ENCODE data around the gene TMEM175.
"Not testable (repeated sequence)": the region's sequence is repeated elsewhere in the genome, so short reads cannot be mapped to it uniquely, and the experiment has no call there.

The TMEM175 gene

DNA sequence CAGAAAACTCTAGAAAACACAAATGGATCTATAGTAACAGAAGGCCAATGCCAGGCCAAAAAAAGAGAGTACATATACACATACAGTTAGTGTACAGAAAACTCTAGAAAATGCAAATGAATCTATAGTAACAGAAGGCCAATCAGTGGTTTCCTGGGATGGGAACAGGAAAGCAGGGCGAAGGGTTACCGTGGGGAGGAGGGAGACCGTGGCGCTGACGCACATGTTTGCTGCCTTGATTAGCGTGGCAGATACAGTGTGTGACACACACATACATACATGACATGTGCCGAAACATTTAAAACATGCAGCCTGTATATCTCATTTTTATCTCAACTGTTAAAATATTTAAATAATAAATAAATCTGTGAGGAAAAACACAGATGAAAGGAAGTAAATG is 14.8 kb upstream of the TMEM175 start:
- DNase-seq (ENCODE audit: low read depth) = no peak

DNA sequence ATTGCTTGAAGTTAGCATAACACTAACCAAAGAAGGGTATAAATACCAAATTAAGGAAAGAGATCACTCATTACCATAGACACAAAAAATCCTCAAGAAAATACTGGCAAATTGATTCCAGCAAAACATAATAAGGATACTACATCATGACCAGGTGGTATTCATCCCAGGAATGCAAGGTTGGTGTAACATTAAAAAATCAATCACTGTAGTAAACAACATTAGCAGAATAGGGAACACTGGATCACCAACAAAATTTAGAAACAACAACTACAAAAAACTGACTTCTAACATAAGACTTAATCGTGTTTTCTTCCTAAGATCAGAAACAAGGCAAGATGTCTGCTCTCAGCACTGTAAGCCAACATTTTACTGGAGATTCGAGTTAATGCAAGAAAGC is 14.3 kb upstream of the TMEM175 start:
- no peak for DNase-seq (ENCODE audit: low read depth)

DNA sequence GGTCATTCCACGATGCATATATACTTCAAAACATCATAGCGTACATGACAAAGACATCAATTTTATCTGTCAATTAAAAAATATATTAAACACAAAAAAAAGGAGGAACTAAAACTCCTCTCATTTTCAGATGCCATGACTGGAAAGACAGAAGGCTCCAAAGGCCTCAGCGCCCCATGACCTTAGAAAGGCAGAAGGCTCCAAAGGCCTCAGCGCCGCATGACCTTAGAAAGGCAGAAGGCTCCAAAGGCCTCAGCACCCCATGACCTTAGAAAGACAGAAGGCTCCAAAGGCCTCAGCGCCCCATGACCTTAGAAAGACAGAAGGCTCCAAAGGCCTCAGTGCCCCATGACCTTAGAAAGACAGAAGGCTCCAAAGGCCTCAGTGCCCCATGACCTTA is 13.7 kb upstream of the TMEM175 start:
- DNase-seq (ENCODE audit: low read depth) = not testable (repeated sequence)

DNA sequence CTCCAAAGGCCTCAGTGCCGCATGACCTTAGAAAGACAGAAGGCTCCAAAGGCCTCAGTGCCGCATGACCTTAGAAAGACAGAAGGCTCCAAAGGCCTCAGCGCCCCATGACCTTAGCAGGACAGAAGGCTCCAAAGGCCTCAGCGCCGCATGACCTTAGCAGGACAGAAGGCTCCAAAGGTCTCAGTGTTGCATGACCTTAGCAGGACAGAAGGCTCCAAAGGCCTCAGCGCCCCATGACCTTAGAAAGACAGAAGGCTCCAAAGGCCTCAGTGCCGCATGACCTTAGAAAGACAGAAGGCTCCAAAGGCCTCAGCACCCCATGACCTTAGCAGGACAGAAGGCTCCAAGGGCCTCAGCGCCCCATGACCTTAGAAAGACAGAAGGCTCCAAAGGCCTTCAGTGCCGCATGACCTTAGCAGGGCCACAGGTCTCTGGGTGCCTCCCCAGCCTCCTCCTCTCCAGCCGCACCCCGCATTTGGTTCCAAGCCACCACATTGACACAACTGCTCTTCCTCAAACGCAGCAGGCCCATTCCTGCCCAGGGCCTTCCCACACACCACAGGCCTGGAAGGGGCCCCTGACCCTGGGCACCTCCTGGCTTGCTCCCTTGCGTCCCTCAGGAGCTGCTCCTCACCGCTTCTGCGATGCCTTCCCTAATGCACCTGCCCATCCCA is 13.1 kb upstream of the TMEM175 start:
- DNase-seq (ENCODE audit: low read depth) = not testable (repeated sequence)

DNA sequence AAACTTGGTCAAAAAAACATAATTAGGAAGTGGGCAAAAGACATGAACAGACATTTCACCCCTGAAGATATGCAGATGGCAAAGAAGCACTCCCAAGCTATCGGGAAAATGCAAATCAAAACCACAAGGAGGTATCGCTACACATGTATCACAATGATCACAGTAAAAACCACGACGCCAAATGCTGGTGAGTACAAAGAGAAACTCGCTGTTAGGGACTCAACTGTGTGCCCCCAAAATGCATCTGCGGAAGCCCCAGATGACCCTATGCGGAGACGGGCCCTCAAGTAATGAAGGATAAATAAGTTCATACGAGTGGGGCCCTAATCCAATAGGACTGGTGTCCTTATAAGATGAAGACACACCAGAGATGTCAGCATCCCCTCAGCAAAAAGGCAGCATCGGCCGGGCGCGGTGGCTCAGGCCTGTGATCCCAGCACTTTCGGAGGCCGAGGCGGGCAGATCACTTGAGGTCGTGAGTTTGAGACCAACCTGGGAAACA is 10.4 kb upstream of the TMEM175 start:
- no peak for DNase-seq (ENCODE audit: low read depth)

DNA sequence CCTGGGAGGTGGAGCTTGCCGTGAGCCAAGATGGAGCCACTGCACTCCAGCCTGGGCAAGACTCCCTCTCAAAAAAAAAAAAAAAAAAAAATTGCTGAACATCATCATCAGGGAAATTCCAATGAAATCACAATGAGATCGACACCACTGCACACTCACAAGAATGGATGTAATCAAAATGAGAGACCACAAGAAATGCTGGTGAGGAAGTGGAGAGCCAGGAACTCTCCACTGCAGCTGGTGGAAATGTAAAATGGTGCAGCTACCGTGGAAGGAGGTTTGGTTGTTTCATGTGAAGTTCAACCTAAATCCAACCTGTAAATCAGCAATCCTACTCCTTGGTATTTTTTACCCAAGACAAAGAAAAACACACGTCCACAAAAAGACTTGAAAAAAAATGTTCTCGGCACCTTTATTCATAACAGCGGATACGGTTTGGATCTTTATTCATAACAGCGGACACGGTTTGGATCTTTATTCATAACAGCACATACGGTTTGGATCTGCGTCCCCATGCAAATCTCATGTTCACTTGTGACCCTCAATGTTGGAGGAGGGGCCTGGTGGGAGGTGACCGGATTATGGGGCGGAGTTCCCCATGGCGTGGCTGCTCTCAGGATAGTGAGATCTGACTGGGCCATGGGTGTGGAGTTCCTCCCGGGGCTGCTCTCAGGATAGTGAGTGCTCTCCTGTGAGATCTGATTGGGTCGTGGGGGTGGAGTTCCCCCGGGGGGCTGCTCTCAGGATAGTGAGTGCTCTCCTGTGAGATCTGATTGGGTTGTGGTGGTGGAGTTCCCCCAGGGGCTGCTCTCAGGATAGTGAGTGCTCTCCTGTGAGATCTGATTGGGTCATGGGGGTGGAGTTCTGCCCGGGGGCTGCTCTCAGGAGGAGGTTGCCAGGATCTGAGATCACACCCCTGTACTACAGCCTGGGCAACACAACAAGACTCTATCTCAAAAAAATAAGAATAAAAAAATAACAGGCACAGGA is 7.9 kb upstream of the TMEM175 start:
- peak; percentile 47 for DNase-seq (ENCODE audit: low read depth)

DNA sequence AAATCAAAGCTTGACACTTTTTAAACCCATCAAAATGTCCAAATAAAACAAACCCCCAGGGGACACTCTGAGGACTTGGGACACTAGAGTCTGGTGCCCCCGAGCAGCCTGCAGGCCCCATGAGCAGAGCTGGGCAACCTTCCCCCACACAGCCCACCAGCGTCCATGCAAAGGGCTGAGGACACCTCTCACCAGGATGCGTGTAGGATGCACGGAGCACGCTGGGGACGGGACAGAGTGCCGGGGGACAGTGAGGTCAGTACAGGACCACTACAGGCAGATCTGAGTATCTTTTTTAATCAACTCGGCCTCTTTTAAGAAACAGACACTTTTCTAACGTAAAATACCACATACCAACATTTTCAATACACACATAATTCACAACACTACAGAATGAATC is 7.1 kb upstream of the TMEM175 start:
- DNase-seq (ENCODE audit: low read depth) = no peak

DNA sequence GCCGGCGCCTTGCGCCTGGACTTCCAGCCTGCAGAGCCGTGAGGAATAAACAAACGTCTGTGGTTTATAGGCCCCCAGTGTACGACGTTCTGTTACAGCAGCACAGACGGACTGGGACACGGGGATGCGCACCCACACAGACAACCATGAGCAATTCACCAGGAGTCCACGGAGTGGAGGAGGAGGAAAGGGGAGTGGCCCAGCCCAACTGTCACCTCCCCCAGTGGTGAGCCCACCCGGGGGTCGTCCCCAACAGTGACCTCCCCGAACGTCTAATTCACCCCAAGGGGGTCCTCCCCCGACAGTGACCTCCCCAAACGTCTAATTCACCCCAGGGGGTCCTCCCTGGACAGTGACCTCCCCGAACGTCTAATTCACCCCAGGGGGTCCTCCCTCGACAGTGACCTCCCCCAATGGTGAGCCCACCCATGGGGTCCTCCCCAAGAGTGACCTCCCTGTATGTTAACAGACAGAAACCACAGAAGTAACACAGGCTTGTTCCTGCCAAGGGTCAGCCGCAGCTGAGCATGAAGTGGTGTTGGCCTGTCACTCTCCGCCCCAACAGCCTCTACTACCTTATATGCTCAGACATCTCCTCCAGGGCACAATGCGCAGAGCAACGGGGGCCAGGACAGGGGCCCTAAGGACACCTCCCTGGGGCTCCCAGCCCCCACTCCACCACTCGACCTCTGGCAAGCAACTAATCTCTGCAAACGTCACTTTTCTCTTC is 6.3 kb upstream of the TMEM175 start:
- DNase-seq (ENCODE audit: low read depth) = no peak

DNA sequence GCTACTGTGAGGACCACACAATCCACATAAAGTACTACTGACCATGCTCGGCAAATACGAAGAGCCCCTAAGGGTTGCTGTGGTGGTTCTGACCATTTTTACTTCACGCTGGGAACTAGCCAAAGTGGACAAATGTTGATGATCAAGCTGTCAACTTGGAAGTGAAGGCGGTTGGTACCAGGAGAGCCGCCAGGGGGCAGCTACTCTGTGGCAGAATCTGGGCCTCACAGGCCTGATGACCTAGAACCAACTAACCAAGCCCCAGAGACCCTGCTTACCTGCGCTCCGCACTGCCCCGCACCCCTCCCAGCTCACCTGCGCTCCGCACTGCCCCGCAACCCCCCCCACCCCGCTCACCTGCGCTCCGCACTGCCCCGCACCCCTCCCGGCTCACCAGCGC is 5.7 kb upstream of the TMEM175 start:
- no peak for DNase-seq (ENCODE audit: low read depth)

DNA sequence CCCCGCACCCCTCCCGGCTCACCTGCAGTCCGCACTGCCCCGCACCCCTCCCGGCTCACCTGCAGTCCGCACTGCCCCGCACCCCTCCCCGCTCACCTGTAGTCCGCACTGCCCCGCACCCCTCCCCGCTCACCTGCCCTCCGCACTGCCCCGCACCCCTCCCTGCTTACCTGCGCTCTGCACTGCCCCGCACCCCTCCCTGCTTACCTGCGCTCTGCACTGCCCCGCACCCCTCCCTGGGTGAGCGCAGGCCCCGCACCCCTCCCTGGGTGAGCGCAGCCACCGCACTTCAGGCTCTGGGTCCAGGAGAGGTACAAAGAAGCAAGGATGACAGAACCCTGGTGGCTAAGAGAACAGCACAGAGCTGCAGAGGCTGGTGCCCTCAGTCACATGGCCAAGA is 4.7 kb upstream of the TMEM175 start:
- DNase-seq (ENCODE audit: low read depth) = not testable (repeated sequence)

DNA sequence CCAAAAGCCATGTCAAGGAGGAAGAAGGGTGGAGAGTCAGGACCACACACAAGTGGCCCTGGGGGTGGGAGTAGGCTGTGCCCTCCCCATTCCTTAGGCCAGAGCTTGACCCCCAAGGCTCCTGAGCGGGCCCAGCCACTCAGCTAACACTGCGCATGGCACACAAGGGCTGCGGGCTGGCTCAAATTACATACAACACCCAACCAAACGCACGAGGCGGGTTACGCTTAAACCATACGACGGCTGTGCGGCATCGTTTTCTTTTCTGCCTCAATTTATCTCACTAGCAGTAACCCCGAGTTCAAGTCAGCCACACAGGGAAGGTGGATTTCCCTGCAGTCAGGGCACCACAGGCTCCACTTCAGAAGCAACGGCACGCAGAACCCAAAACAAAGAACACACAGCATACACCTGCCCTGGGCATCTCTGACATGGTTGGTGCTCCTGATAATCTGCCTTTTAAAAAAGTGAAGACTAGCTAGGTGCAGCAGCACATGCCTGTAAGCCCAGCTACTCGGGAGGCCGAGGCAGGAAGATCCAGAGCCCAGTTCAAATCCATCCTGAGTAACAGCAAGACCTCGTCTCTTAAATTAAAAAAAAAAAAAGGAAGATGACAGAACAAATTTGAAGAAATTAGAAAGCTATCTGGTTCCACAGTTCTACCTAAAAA is 3.0 kb upstream of the TMEM175 start:
- no peak for DNase-seq (ENCODE audit: low read depth)

DNA sequence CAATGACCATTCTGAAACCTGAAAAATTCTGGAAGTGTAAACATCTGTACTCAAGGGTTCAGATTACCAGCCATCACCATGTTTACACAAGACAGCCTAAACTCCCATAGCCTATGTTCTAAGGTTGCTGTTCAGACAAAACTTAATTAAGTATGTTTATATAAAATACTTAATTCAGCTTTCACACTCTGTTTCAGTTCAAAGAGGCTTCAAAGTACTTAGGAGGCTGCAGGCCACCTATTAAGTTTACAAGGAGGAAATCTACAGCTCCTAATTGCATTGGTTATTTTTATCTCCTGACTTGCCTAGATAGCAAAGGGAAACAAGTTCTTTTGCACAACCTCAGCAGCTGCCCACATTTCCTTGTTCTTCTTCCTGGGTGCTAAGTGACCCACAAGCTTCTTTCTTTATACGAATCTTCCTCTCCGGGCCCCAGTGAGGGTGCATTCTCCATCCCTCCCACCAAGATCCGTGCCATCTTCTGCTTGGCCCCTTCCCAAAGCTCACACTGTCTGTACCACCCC is 2.2 kb upstream of the TMEM175 start:
- DNase-seq (ENCODE audit: low read depth) = no peak

DNA sequence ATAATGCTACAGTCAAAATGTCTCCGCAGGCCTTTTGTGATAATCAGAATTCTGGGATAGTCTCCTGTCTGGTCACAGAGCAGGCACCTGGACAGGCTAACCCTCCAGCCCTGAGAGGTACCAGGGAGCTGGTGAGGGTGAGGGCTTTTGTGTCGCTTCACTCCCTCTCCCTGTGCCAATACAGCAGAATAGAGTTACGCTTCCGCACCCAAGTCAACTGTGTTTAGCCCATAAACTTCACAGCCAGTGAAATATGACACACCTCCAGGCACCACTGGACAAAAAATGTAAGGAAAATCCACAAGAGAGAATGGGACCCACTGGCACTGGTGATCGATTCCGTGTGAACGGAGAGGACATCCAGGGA is 1.4 kb upstream of the TMEM175 start:
- no peak for DNase-seq (ENCODE audit: low read depth)

DNA sequence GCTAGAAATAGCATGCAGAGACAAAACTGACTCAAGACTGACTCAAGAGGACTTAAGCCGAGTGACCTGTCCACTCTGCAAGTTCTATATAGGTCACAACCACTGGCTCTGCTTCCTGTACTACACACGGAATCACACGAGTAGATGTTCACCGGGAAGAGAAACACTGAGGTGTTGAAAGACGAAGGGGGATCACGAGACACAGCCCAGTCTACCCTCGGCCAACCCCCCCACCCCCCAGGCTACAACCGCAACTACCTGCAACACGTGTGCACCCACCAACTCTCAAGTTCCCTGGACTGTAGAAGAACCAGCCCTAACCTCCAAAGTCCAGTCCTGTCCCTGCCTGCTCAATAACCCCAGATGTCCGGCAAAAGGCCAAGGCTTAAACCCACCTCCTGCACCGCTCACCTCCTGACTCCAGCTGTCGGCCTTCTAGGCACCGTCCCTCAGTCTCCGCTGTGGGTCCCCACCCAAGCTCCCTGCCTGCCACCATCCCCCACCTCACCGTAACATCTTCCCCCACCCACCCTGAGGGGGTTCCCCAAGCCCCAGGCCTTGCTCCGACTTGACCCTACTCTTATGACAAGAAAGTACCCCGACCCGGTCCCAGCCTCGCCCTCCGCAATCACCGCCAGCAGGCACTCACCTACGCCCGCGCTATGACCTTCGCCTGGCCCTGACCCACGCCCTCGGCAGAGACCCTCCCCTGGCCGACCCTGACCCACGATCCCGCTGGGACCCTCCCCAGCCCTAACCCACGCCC is 883 bp upstream of the TMEM175 start:
- DNase-seq (ENCODE audit: low read depth) = peak; percentile 64

DNA sequence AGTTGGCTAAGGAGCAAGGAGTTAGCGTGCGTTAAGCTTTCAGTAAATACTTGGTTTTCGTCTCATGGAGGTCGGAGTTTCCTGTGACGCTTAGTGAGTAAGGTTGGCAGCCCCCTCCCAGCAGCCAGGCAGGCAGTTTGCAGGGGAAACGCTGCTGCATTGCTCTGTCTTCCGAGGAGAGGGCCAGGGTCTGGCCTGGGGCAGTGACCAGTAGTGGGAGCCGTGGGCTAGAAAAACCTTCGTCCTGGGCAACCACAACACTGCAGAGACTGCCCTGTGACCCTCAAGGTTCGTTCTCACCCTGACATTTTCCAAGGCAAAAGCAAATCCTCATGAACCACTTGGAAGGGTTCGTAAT is 432 bp downstream of the TMEM175 start:
- no peak for DNase-seq (ENCODE audit: low read depth)

DNA sequence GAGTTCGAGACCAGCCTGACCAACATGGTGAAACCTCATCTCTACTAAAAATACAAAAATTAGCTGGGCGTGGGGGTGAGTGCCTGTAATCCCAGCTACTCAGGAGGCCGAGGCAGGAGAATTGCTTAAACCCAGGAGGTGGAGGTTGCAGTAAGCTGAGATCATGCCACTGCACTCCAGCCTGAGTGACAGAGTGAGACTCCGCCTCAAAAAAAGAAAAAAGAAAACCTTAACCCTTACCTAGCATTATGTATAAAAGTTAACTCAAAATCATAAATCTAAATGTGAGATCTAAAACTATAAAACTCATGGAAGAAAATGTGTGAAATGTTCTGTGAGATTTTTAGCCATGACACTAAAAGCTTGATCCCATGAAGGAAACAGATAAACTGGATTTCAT is 7.2 kb downstream of the TMEM175 start:
- not testable (repeated sequence) for DNase-seq (ENCODE audit: low read depth)

DNA sequence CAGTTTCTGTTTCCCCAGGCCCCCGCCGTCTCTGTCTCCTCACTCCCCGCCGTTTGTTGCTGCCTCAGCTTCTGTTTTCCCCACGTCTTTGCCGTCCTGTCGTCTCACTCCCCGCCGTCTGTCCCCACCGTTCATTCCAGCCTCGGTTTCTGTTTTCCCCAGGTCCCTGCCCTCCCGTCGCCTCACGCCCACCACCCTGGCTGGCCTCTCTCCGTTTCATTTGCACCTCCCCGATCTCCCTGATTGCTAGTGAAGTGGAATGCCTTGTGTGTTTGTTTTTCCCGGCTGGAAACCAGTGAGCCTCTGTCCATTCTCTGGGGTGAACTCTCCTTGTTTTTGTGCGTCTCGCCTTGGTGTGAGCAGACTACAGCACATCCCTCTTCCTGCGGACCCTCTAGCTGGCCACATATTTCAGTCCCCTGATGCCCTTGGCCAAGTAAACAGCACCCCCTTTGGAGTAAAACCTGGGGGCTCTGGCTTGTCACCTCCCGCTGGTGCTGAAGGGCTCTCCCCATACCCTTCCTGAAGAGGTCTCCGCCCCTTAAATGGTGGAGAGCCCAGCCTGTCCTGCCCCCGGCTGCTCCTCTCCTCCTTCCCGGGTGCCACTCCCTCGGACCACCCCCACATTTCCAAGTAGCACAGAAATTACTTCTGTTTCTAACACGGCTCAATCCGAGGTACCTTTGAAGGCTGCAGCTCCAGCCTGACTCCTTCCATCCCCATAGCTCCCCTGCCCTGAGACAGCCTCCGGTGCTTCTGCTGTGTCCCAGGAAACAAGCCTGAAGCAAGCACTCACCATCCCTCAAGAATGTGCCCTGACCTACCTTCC is 13.2 kb downstream of the TMEM175 start:
- no peak for DNase-seq (ENCODE audit: low read depth)

DNA sequence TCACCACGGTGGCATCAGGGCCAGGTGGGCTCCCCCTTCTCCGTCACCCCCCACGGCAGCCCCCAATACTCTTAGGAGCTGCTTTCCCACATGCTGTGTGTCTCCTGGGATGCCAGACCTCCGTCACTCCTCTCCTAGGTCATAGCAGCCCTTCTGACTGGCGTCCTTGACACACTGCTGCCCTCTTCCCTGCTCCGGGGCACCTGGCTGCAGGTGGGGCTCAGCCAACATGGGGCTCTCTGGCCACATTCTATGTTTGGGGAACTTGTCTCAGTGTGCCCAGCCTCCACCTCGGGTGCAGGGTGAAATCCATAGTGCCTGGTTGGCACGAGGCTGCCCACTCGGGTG is 13.8 kb downstream of the TMEM175 start:
- no peak for DNase-seq (ENCODE audit: low read depth)

DNA sequence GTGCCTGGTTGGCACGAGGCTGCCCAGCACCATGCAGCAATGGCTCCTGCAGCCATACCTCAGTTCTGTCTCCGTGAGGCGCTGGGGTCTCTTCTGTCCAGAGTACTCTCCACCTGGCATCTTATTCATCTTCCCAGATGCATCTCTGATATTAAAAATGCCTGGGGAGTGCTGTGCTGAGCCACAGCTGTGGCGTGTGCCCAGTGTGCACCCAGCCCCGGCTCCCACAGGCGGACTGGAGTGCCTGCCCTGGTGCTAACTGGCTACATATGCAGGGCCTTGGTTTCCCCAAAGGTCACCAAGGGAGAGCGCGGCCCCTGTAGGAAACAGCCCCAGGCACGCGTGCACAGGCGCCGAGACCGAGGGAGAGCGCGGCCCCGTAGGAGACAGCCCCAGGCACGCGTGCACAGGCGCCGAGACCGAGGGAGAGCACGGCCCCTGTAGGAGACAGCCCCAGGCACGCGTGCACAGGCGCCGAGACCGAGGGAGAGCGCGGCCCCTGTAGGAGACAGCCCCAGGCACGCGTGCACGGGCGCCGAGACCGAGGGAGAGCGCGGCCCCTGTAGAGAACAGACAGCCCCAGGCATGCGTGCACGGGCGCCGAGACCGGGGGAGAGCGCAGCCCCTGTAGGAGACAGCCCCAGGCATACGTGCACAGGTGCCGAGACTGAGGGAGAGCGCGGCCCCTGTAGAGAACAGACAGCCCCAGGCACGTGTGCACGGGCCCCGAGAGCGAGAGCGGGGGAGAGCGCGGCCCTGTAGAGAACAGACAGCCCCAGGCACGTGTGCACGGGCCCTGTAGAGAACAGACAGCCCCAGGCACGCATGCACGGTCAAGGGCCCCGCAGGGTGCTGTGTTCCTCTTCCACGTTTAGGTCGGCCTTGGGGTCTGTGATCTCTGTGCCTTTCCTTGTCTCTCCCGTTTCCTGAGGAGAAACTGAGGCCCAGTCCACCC is 14.5 kb downstream of the TMEM175 start:
- DNase-seq (ENCODE audit: low read depth) = no peak

All from EH (cell line).